ENCODE data around the gene ARL15. TPM values are rescaled to one million over a fixed set of nuclear protein-coding genes. Genes with fewer than 3 reads are reported as not detected.

The ARL15 gene
- total and polyA plus RNA-seq, 2 of the 4 experiments (the other 2 are of a cell fraction), result 7.3 to 19.2 TPM

DNA sequence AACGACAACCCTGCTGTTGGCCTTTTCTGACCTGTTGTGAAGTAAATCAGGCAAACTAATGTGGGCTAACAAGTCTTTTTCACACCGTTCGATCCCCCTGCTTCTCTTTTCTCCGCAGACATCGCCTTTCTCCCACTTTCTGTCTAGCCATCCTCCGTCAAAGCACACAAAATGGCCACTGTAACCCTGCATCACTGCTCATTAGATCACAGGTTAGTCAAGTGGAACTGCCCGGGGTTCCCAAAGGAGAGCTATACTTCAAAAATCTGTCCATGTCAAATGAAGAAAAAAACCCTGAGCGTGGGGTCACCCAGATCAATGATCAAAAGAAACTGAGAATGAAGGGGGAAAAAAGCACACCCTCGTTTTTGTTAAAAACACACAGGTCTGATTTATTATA, 212.1 kb downstream of the ARL15 start:
- H3K56ac ChIP-seq (ENCODE audit: extremely low read depth, insufficient read depth, low read length), result no peak overlapping the region
- H3K9ac ChIP-seq (ENCODE audit: low read depth, low read length), result no peak overlapping the region
- H2AK5ac ChIP-seq (ENCODE audit: low read depth, low read length), result no peak overlapping the region
- BruUV-seq (replicated peaks), result no TSS peak
- H3K4me2 ChIP-seq (ENCODE audit: low read depth, low read length), result no peak overlapping the region
- H3K23ac ChIP-seq (ENCODE audit: low read depth, low read length), result no peak overlapping the region
- H3K18ac ChIP-seq (ENCODE audit: low read depth, low read length), result no peak overlapping the region
- H2BK120ac ChIP-seq (ENCODE audit: low read depth, low read length), result no peak overlapping the region
- no peak overlapping the region for H3K4me3 ChIP-seq (ENCODE audit: insufficient read depth, low read depth, low read length)
- no peak overlapping the region for H2BK15ac ChIP-seq (ENCODE audit: low read depth, low read length)
- ATAC-seq (ENCODE audit: low read depth) (no peak), DNase-seq (no peak)
- 0 out of 2 replicates have a peak, but pooled peaks cover 2% of the 10 kb centered on the region for H3K4me1 ChIP-seq (ENCODE audit: control insufficient read depth, insufficient read depth, low read length)
- in situ Hi-C loops (cut with MboI; ENCODE audit: low sequenced_read_pairs) (no loop called here), intact Hi-C loops (cut with micrococcal nuclease) (no loop called here), dilution Hi-C loops (cut with HindIII; ENCODE audit: low sequenced_read_pairs, unreplicated experiment) (no loop called here)
- no peak overlapping the region for H2BK20ac ChIP-seq (ENCODE audit: low read depth, low read length)
- 93% methylated on average over 6 of the region's 9 CpGs; no CpG with 5 or more reads in 1 of the 2 experiments for WGBS, 2 experiments (ENCODE audit: extremely low coverage in 2 of 2, insufficient read length in 1 of 2)
- CTCF ChIA-PET, result no interaction called here
- no peak overlapping the region for H2AK9ac ChIP-seq (replicated peaks; ENCODE audit: low read depth, low read length, poor library complexity)
- H3K9me3 ChIP-seq (ENCODE audit: control insufficient read depth, insufficient read depth, low read length), result no peaks in the 10 kb centered on the region
- H3K27ac ChIP-seq (ENCODE audit: insufficient read depth, low read length), result no peak overlapping the region
- H3K79me1 ChIP-seq (ENCODE audit: low read depth in 1 of 2, low read length in 2 of 2), result no peaks in the 10 kb centered on the region
- no peak overlapping the region for H4K5ac ChIP-seq (ENCODE audit: low read depth, low read length)
- no peak overlapping the region for H4K91ac ChIP-seq (ENCODE audit: insufficient read depth, low read depth, low read length)
- no peaks in the 10 kb centered on the region for H3K27me3 ChIP-seq (ENCODE audit: control insufficient read depth, insufficient read depth, low read length)
- no peak overlapping the region for H4K8ac ChIP-seq (ENCODE audit: low read depth in 2 of 2, low read length in 2 of 2)
- H2BK5ac ChIP-seq (ENCODE audit: low read depth, low read length, poor library complexity, severe bottlenecking), result no peak overlapping the region
- TF ChIP-seq BHLHE40 (IDR thresholded peaks at IDR 0.05; ENCODE audit: low read depth, low read length) (no peak), MXI1 (IDR thresholded peaks at IDR 0.05; ENCODE audit: borderline replicate concordance, low read depth, low read length) (no peak), RAD21 (IDR thresholded peaks at IDR 0.05; ENCODE audit: low read length) (no peak), POLR2A (IDR thresholded peaks at IDR 0.05; ENCODE audit: low read depth, low read length) (no peak), MAZ (IDR thresholded peaks at IDR 0.05; ENCODE audit: borderline replicate concordance, low read depth, low read length) (no peak), SMC3 (IDR thresholded peaks at IDR 0.05; ENCODE audit: low read depth, low read length) (no peak), MAFK (IDR thresholded peaks at IDR 0.05; ENCODE audit: low read depth, low read length) (no peak), NFE2L2 (IDR thresholded peaks at IDR 0.05; ENCODE audit: low read depth, low read length) (no peak), FOS (IDR thresholded peaks at IDR 0.05; ENCODE audit: low read depth, low read length) (no peak), RCOR1 (IDR thresholded peaks at IDR 0.05; ENCODE audit: insufficient replicate concordance, low read length) (no peak), CEBPB (IDR thresholded peaks at IDR 0.05; ENCODE audit: low read depth, low read length) (no peak), RFX5 (IDR thresholded peaks at IDR 0.05; ENCODE audit: low read depth, low read length) (no peak), CHD1 (IDR thresholded peaks at IDR 0.05; ENCODE audit: low read depth, low read length) (no peak)
- TF ChIP-seq, protein P1, sequence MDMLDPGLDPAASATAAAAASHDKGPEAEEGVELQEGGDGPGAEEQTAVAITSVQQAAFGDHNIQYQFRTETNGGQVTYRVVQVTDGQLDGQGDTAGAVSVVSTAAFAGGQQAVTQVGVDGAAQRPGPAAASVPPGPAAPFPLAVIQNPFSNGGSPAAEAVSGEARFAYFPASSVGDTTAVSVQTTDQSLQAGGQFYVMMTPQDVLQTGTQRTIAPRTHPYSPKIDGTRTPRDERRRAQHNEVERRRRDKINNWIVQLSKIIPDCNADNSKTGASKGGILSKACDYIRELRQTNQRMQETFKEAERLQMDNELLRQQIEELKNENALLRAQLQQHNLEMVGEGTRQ (IDR thresholded peaks at IDR 0.05; ENCODE audit: low read depth, low read length), result no peak
- TF ChIP-seq, protein P2, sequence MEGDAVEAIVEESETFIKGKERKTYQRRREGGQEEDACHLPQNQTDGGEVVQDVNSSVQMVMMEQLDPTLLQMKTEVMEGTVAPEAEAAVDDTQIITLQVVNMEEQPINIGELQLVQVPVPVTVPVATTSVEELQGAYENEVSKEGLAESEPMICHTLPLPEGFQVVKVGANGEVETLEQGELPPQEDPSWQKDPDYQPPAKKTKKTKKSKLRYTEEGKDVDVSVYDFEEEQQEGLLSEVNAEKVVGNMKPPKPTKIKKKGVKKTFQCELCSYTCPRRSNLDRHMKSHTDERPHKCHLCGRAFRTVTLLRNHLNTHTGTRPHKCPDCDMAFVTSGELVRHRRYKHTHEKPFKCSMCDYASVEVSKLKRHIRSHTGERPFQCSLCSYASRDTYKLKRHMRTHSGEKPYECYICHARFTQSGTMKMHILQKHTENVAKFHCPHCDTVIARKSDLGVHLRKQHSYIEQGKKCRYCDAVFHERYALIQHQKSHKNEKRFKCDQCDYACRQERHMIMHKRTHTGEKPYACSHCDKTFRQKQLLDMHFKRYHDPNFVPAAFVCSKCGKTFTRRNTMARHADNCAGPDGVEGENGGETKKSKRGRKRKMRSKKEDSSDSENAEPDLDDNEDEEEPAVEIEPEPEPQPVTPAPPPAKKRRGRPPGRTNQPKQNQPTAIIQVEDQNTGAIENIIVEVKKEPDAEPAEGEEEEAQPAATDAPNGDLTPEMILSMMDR (conservative IDR thresholded peaks at IDR 0.05; ENCODE audit: low read depth, low read length), result no peak
- TF ChIP-seq, protein P3, sequence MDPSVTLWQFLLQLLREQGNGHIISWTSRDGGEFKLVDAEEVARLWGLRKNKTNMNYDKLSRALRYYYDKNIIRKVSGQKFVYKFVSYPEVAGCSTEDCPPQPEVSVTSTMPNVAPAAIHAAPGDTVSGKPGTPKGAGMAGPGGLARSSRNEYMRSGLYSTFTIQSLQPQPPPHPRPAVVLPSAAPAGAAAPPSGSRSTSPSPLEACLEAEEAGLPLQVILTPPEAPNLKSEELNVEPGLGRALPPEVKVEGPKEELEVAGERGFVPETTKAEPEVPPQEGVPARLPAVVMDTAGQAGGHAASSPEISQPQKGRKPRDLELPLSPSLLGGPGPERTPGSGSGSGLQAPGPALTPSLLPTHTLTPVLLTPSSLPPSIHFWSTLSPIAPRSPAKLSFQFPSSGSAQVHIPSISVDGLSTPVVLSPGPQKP (IDR thresholded peaks at IDR 0.05; ENCODE audit: borderline replicate concordance, low read depth, low read length), result no peak
- H2AFZ ChIP-seq (replicated peaks; ENCODE audit: low read length, poor library complexity), result no peak overlapping the region
- no peaks in the 10 kb centered on the region for H3K36me3 ChIP-seq (ENCODE audit: control insufficient read depth, insufficient read depth, low read length)
- POLR2A ChIA-PET (ENCODE audit: unreplicated experiment), result no interaction called here
- no peaks in the 10 kb centered on the region for H3K9me1 ChIP-seq (ENCODE audit: insufficient read depth, low read length)
- H3K14ac ChIP-seq (replicated peaks; ENCODE audit: low read depth, low read length), result no peak overlapping the region
- H3K4ac ChIP-seq (ENCODE audit: low read depth, low read length), result no peak overlapping the region
- no peaks in the 10 kb centered on the region for H4K20me1 ChIP-seq (ENCODE audit: insufficient read depth, low read length)
